ENCODE results near the gene MTMR1.

Gene MTMR1

GRCh38 chrX:150767045-150767395 is 73.8 kb downstream of the MTMR1 start:
- TF ChIP-seq TAF1 (IDR thresholded peaks at IDR 0.05; ENCODE audit: borderline replicate concordance, insufficient read depth, low read length) (no peak), REST (IDR thresholded peaks at IDR 0.05; ENCODE audit: insufficient read depth in 1 of 2, low read depth in 2 of 2, low read length in 2 of 2) (no peak), POLR2AphosphoS5 (IDR thresholded peaks at IDR 0.05; ENCODE audit: low read depth, low read length) (no peak), SIN3A (IDR thresholded peaks at IDR 0.05; ENCODE audit: borderline replicate concordance, insufficient read depth, low read length) (no peak), FOXP2 (optimal IDR thresholded peaks at IDR 0.05; ENCODE audit: borderline replicate concordance, extremely low read depth, extremely low read length, insufficient read depth) (no peak)

DNA sequence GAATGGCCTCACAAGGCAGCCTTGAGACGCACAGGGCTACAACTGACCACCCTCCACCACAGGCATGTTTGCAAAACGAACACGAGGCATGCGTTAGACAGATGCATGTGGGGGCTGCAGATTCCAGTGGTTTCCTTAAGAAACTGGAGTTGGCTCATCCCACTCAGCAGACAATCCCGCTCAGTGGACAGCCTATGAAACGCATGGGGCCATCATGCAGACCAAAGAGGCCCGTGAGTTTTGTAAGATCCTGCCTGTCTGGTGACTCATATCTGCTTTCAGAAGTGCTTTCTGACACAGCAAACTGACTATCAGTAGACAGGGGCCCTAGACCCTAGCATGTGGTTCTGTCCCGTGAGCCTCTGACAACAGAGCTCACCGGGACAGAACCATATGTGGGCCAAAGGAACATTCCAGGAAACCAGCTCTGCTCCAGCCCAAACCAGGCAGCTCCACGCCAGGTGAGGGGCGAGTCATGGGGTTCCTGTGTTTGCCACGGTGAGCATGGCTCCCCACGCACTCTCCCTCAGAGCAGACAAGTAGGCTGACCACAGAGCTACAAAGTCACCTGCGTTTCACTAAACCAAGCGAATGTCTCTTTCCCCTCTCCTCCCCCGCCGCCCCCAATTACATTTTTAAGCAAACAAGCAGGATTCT is 74.4 kb downstream of the MTMR1 start:
- TF ChIP-seq FOXP2 (optimal IDR thresholded peaks at IDR 0.05; ENCODE audit: borderline replicate concordance, extremely low read depth, extremely low read length, insufficient read depth) (no peak), POLR2AphosphoS5 (IDR thresholded peaks at IDR 0.05; ENCODE audit: low read depth, low read length) (no peak), TAF1 (IDR thresholded peaks at IDR 0.05; ENCODE audit: borderline replicate concordance, insufficient read depth, low read length) (no peak), REST (IDR thresholded peaks at IDR 0.05; ENCODE audit: insufficient read depth in 1 of 2, low read depth in 2 of 2, low read length in 2 of 2) (no peak), SIN3A (IDR thresholded peaks at IDR 0.05; ENCODE audit: borderline replicate concordance, insufficient read depth, low read length) (no peak)

GRCh38 chrX:150768132-150768485 is 74.9 kb downstream of the MTMR1 start:
- TF ChIP-seq POLR2AphosphoS5 (IDR thresholded peaks at IDR 0.05; ENCODE audit: low read depth, low read length) (no peak), FOXP2 (optimal IDR thresholded peaks at IDR 0.05; ENCODE audit: borderline replicate concordance, extremely low read depth, extremely low read length, insufficient read depth) (no peak), REST (IDR thresholded peaks at IDR 0.05; ENCODE audit: insufficient read depth in 1 of 2, low read depth in 2 of 2, low read length in 2 of 2) (no peak), TAF1 (IDR thresholded peaks at IDR 0.05; ENCODE audit: borderline replicate concordance, insufficient read depth, low read length) (no peak), SIN3A (IDR thresholded peaks at IDR 0.05; ENCODE audit: borderline replicate concordance, insufficient read depth, low read length) (no peak)

- TF ChIP-seq SIN3A (IDR thresholded peaks at IDR 0.05; ENCODE audit: borderline replicate concordance, insufficient read depth, low read length) (no peak), REST (IDR thresholded peaks at IDR 0.05; ENCODE audit: insufficient read depth in 1 of 2, low read depth in 2 of 2, low read length in 2 of 2) (no peak), POLR2AphosphoS5 (IDR thresholded peaks at IDR 0.05; ENCODE audit: low read depth, low read length) (no peak), FOXP2 (optimal IDR thresholded peaks at IDR 0.05; ENCODE audit: borderline replicate concordance, extremely low read depth, extremely low read length, insufficient read depth) (no peak), TAF1 (IDR thresholded peaks at IDR 0.05; ENCODE audit: borderline replicate concordance, insufficient read depth, low read length) (no peak)
These were observed 75.5 kb downstream of the MTMR1 start for GRCh38 chrX:150768580-150769190.
